Hematopoietic multipotent progenitor cell treated with erythropoietin and hydrocortisone succinate and interleukin-3 and kit ligand, for 17 days (in vitro differentiated cells): ENCODE measurements around the gene ZNF626.
"Not testable (repeated sequence)": the region's sequence is repeated elsewhere in the genome, so short reads cannot be mapped to it uniquely, and the experiment has no call there.

Experiments
- DNase-seq: peaks from one replicate; pipeline ENCODE4 v3.0.0-alpha.2; 2015; ENCODE audit warnings: low spot score

Gene ZNF626

DNA sequence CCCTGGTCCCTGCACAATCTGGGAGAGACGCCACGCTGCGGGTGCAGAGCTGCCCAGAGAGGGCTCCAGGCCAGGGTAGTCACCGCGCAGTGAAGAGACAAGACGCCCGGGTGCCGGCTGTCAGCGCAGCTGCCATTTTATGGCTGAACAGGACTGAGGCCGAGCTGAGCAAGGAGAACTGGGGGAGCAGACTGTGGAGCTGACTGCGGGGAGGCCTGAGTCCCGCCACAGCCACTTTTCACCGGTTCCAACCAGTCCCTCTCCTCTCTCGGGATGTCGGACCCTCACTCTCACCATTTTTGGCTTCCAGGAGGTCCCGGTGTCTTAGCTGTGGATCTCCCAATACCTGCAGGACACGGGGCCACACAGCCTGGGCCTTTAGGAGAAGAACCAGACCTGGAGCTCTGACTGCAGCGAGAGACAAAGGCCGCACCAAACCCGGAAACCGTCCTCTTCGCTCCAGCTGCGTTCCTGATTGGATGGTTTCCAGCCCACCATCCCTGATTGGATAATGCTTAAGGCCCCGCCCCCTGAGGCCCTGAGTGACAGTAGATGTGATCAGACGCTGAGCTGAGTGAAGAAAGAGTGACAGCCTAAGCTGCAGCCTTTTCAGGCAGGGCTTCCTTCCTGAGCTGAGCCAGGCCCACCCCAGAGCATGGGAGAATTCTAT, at the start of gene ZNF626:
Gene ZNF626 (minus strand): TSS at position 422 of the 670 bp plus-strand sequence. CDS start 125 bp downstream, at position 297.
- DNase-seq, result peak; percentile 4

DNA sequence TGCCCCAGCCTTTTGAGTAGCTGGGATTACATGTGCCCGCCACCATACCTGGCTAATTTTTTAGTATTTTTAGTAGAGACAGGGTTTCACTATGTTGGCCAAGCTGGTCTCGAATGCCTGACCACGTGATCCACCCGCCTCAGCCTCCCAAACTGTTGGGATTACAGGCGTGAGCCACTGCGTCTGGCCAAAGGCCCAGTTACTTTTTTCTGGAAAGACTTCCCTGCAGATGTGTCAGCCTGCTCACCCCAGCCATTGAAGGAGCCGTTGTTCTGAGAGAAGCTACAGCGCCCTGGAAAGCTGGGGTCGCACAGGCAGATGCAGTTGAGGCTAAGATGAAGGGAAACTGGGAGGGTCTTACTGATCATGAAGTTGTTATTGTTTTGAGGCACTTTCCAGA, 7.9 kb upstream of the ZNF626 start:
- no peak for DNase-seq

DNA sequence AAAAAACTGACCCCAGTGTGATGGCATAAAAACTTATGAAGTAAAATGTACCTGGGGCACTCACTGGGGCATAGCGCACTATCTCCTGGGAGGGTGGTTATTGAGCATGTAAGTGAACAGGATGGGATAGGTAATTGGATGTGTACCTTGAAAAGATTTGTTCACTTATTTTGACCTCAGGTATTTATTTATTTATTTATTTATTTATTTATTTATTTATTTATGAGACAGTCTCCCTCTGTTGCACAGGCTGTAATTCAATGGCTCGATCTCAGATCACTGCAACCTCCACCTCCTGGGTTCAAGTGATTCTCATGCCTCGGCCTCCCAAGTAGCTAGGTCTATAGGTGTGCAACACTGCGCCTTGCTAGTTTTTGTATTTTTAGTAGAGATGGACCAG, 5.9 kb upstream of the ZNF626 start:
- no peak for DNase-seq

DNA sequence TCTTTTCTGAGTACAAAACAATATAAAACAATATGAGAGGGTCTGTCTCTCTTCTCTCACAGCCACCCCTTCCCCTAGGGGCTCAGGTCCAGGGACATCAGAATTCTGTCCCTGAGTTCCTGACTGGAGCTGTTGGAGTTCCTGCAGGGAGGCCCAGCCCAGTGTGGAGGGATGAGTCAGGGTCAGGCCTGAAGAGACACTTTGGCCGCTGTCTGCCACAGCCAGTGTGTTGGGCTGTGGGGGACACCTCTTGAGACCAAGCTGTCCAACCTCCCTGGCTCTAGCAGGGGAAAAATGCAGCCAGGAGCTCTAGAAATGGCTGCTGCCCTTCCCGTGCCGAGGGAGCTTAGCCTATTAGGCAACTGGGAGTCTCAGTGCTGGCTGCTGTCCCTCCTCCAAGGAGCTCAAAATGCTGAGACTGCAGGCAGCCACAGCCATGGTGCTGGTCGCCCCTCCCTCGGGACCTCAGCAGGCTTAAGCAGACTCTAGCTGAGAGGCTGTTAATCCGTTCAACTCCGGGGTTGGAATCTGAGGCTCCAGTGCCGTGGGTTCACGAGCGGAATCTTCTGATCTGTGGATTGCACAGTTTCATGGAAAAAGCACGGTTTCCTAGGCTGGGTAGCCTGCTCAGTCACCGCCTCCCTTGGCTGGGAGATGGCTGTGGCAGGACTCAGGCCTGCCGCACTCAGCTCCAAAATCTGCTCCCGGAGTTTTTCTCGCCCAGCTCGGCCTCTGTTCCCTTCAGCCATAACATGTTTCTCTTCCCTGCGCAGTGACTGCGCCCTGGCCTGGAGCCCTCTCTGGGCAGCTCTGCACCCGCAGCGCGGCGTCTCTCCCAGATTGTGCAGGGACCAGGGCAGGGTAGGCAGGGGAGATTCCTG, 3.8 kb upstream of the ZNF626 start:
- no peak for DNase-seq

DNA sequence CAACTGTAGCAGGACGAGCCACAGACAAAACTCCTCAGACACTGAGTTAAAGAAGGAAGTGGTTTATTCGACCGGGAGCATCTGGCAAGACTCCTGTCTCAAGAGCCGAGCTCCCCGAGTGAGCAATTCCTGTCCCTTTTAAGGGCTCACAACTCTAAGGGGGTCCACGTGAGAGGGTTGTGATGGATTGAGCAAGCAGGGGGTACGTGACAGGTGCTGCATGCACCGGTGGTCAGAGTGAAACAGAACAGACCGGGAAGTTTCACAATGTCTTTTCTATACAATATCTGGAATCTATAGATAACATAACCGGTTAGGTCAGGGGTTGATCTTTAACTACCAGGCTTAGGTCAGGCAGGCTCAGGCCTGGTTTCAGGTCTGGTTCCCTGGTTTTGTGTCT, 3.1 kb upstream of the ZNF626 start:
- not testable (repeated sequence) for DNase-seq

DNA sequence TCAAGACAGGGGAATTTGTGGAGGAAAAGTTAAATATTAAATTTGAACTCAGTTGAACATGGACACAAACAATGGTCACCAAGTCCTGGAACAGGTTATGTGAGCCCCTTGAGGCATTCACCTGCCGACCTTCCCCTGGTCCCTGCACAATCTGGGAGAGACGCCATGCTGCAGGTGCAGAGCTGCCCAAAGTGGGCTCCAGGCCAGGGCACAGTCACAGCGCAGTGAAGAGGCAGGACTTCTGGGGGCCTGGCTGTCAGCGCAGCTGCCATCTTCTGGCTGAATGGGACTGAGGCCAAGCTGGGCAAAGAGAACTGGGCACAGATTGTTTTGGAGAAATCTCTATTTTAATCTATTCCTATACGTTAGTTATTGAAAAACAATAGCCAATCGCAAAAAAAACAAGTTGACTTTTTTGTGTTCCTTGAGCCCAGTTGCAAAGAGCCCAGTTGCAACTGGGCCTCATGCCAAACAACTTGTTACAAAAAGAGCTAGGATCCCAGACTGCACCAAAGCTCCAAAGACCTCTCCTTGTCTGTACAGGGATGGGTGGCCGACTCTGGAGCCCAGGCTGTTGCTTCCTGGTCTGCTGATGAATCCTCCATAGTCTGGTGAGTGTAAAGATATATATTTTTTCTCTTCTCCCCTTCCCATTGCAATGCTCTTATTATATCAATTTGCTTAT, 1.2 kb upstream of the ZNF626 start:
- no peak for DNase-seq

DNA sequence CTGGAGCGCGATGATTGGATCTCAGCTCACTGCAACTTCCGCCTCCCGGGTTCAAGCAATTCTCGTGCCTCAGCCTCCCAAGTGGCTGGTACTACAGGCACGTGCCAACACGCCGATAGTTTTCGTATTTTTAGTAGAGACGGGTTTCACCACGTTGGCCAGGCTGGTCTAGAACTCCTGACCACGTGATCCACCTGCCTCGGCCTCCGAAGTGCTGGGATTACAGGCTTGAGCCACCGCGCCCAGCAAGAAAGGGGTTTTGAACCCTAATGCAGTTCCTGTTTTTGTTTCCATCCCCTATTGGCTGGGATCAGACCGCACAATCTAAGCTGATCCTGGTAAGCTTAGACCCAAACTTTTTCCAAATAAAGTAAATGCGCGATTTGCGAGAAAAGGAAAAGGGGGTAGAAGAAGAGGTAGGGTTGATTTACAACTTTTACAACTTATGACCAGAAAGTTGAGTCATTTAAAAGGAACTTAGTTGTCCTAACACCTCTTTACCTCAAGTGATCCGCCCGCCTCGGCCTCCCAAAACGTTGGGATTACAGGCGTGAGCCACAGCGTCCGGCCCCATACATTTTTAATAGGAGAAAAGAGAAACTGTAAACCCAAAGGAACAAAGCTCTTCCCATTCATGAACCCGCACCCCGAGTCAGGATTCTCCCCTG, 764 bp downstream of the ZNF626 start:
- no peak for DNase-seq

DNA sequence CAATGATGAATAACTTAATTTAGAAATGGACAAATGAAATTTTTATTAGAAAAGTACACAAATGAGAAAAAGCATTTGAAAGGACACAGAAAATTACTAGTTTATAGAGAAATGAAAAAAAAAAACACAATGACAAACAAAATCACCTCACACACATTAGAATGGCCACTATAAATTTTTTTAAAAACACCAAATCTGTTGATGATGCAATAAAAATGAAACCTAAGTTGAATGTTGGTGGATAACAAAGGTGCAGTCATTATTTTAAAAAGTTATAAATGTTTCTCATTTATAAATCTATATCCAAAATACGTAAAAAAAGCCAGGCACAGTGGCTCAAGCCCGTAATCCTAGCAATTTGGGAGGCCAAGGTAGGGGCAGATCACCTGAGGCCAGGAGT, 20.8 kb downstream of the ZNF626 start:
- no peak for DNase-seq

DNA sequence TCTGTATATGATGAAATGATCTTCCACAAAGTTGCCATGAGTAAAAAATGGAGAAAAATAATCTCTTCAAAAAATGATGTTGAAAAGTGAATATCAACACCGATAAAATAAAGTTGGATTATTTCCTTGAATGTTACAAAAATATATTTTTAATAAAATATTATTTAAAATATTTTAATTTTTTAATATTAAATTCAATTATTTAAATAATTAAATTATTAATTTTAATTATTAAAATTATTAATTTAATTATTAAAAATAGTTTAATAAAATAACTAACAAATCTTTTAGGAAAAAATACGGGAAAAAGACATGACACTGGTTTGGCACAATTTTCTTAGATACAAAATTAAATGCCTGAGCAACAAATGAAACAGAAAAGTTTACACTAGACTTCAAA, 21.3 kb downstream of the ZNF626 start:
- DNase-seq, result no peak

DNA sequence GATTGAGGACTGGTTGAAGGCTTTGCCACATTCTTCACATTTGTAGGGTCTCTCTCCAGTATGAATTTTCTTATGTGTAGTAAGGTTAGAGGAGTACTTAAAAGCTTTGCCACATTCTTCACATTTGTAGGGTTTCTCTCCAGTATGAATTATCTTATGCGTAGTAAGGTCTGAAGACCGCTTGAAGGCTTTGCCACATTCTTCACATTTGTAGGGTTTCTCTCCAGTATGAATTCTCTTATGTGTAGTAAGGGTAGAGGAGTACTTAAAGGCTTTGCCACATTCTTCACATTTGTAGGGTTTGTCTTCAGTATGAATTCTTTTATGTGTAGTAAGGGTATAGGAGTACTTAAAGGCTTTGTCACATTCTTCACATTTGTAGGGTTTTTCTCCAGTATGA, 36.8 kb downstream of the ZNF626 start:
- not testable (repeated sequence) for DNase-seq

DNA sequence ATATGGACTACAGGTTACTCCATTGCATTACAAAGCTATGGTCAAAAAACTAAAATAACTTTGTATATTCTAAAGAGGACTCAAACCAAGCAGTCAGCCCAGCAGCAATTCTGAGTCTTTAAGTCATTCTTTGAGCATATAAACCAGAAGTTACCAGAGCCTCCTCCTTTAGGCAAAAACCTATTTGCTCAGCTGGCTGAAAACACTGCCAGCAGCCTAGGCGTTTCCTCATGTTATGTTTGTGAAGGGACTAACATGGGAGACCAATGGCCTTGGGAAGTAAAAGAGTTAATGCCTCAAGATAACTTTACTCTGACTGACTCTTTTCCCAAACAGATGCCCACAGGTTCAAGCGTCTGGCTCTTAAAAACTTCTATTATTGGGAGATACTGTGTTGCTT, 45.3 kb downstream of the ZNF626 start:
- no peak for DNase-seq

DNA sequence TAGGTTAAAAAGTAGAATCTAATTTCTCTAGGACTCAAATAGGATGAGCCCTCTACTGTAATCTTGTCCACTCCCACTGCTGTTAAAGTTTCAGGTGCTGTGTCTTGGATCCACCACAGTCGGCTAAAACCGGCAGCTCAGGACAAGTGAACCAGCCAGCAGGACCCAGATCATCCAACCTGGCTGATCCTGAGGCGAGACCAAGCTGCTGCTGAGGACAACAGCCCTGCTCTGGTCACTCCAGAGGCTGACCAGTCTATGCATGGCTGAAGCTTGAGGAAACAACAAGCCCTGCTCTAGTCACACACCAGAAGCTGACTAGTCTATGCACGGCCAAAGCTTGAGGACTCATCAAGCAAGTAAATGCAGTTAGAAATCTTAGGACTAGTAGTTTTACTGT, 46.4 kb downstream of the ZNF626 start:
- DNase-seq, result not testable (repeated sequence)

DNA sequence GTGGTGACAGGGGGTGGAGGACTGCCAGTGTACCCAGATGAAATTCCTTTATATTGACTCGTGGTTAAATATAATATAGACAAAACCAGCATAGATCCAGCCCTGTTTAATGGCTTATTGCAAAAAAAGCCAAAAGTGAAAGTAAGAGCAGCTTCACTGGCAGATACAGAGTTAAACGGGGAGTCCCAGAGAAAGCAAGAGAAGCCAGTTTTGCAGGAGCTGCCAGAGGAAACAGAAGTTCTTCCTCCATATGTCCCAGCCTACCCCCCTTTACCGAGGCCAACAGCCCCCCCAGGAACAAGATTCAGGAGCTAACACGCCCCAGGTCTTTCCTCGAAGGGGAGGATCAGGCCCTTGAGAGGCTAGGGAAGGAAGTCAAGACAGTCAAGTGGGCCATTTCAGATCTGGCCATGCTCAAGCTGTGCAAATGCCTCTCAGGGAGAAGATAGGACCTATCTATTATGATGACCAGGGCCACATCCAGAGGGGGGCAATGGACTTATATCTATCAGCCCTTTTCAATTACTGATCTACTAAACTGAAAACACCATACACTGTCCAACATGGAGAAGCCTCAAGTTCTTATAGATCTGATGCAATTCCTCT, 48.6 kb downstream of the ZNF626 start:
- DNase-seq, result no peak

DNA sequence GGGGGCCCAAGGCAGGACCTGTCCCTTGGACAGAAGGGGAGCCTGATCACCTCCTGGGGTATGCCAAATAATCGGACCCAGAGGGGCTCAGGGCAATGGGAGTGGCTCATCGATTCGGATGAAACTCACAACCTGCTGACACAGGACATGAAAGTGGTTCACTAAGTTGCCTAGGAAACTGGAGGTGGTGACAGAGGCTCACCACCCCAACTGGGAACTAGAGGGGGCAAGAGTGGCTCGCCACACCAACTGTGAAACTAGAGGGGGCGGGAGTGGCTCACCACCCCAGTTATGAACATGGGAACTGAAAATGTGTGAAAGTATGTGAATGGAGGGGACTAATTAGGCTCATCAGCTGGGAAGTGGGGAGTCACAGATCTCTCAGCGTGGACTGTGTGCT, 49.5 kb downstream of the ZNF626 start:
- no peak for DNase-seq

DNA sequence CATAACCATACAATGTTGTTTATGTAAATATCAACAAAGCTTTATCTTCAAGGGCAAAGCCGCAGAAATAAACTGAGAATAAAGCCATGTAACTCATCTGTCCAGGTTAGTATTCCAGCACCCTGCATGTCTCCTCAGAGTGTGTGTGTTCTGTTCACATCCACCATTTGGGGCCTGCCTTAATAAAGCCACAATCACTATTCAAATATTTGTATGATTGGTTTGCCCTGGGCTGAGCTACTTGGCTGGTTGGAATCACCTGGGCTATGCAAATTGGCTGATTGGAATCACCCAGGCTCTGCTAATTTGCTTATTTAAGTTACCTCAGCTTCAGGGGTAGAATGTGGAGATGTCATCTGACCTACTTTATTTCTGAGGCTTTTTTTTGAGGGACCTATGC, 53.4 kb downstream of the ZNF626 start:
- DNase-seq, result no peak
